NCI-H510A treated with DMSO at 0.1 percent for 48 hours (cell line): ENCODE data around the gene RASGRP2.

Experiments used
- DNase-seq: peaks from one replicate; lab custom pipeline; 2025; lab: John Stamatoyannopoulos, UW

Gene RASGRP2

GRCh38 chr11:64755681-64756361, 11.9 kb upstream of the RASGRP2 start:
- no peak for DNase-seq

GRCh38 chr11:64754919-64755662, 11.1 kb upstream of the RASGRP2 start:
- no peak for DNase-seq

GRCh38 chr11:64754124-64754918, 10.4 kb upstream of the RASGRP2 start:
- DNase-seq, result no peak

- DNase-seq, result no peak
These were observed 9.6 kb upstream of the RASGRP2 start for GRCh38 chr11:64753380-64754123.

GRCh38 chr11:64753019-64753379, 9.1 kb upstream of the RASGRP2 start:
- DNase-seq, result no peak

- no peak for DNase-seq
These were observed 8.4 kb upstream of the RASGRP2 start for GRCh38 chr11:64752175-64752970.

GRCh38 chr11:64751580-64751979, 7.6 kb upstream of the RASGRP2 start:
- DNase-seq, result no peak

- no peak for DNase-seq
These were observed 7.2 kb upstream of the RASGRP2 start for GRCh38 chr11:64751136-64751535.

- no peak for DNase-seq
These were observed 6.6 kb upstream of the RASGRP2 start for GRCh38 chr11:64750361-64751054.

- no peak for DNase-seq
These were observed 4.2 kb upstream of the RASGRP2 start for GRCh38 chr11:64747961-64748665.

- DNase-seq, result no peak
These were observed 2.5 kb upstream of the RASGRP2 start for GRCh38 chr11:64746486-64746885.

GRCh38 chr11:64745521-64746328, 1.8 kb upstream of the RASGRP2 start:
- no peak for DNase-seq

- DNase-seq, result no peak
These were observed 1.2 kb upstream of the RASGRP2 start for GRCh38 chr11:64745189-64745520.

GRCh38 chr11:64744544-64745188, 724 bp upstream of the RASGRP2 start:
- no peak for DNase-seq

- no peak for DNase-seq
These were observed 902 bp downstream of the RASGRP2 start for GRCh38 chr11:64742889-64743590.

GRCh38 chr11:64742087-64742888, 1.7 kb downstream of the RASGRP2 start:
- no peak for DNase-seq

GRCh38 chr11:64741375-64742086, 2.4 kb downstream of the RASGRP2 start:
- no peak for DNase-seq
